GM23338 (cell line): Measurements from ENCODE around the gene POU3F3. TPM values are rescaled to one million over a fixed set of nuclear protein-coding genes. Genes with fewer than 3 reads are reported as not detected.

Experiments
- ATAC-seq: fragments of 200-7000 bp; cut with Tn5 transposase; 3 replicates; pipeline ENCODE4 v1.9.1; 2020
- DNase-seq: peaks from one replicate; pipeline ENCODE4 v3.0.0-alpha.2; 2015; ENCODE audit warnings: low spot score
- H2AFZ ChIP-seq: fragments of 200-600 bp; sonication (generic); 2 replicates; pipeline ENCODE4 v1.8.0; 2016; ENCODE audit warnings: antibody characterized with exemption, mild to moderate bottlenecking, moderate library complexity
- H3F3A ChIP-seq: fragments of 200-600 bp; sonication (generic); replicated peaks from 2 replicates; pipeline ENCODE4 v1.8.0; 2017; ENCODE audit warnings: antibody characterized with exemption, mixed run types, low read depth
- H3K27ac ChIP-seq: fragments of 200-600 bp; sonication (generic); 2 replicates; pipeline ENCODE4 v1.6.1; 2016; ENCODE audit warnings: low read depth
- H3K27me3 ChIP-seq: fragments of 200-600 bp; sonication (generic); 2 replicates; pipeline ENCODE4 v1.8.0; 2016; ENCODE audit warnings: mild to moderate bottlenecking, mixed run types, moderate library complexity; ENCODE audit not compliant: insufficient read depth
- H3K36me3 ChIP-seq: fragments of 200-600 bp; sonication (generic); 2 replicates; pipeline ENCODE4 v1.8.0; 2016; ENCODE audit warnings: mild to moderate bottlenecking; ENCODE audit not compliant: insufficient read depth
- H3K4me1 ChIP-seq: fragments of 200-600 bp; sonication (generic); 2 replicates; pipeline ENCODE4 v1.8.0; 2016; ENCODE audit warnings: mild to moderate bottlenecking, moderate library complexity; ENCODE audit not compliant: insufficient read depth
- H3K4me2 ChIP-seq: fragments of 200-600 bp; sonication (generic); 2 replicates; pipeline ENCODE4 v1.7.1; 2017; ENCODE audit warnings: mixed run types
- H3K4me3 ChIP-seq: fragments of 200-600 bp; sonication (generic); 2 replicates; pipeline ENCODE4 v1.6.1; 2016; ENCODE audit warnings: mixed run types
- H3K79me2 ChIP-seq: fragments of 200-600 bp; sonication (generic); replicated peaks from 2 replicates; pipeline ENCODE4 v1.8.0; 2017; ENCODE audit warnings: mild to moderate bottlenecking; ENCODE audit not compliant: insufficient read depth
- H3K9me2 ChIP-seq: fragments of 200-600 bp; sonication (generic); 2 replicates; pipeline ENCODE4 v1.8.0; 2017; ENCODE audit not compliant: insufficient read depth
- H4K20me1 ChIP-seq: fragments of 200-600 bp; sonication (generic); replicated peaks from 2 replicates; pipeline ENCODE4 v1.8.0; 2017; ENCODE audit warnings: mild to moderate bottlenecking; ENCODE audit not compliant: insufficient read depth
- H3K27ac Mint-ChIP-seq: 2 replicates; pipeline ENCODE4 v1.8.0; 2020; ENCODE audit warnings: inconsistent platforms, mild to moderate bottlenecking, moderate library complexity, mixed read lengths
- H3K27me3 Mint-ChIP-seq: 3 replicates; pipeline ENCODE4 v1.8.0; 2022; ENCODE audit warnings: low read depth, mild to moderate bottlenecking, moderate library complexity, mixed read lengths, inconsistent platforms; ENCODE audit not compliant: insufficient read depth, poor library complexity
- H3K36me3 Mint-ChIP-seq: 3 replicates; pipeline ENCODE4 v1.8.0; 2021; ENCODE audit warnings: low read depth, mild to moderate bottlenecking, inconsistent platforms, moderate library complexity, mixed read lengths
- H3K4me1 Mint-ChIP-seq: 3 replicates; pipeline ENCODE4 v1.8.0; 2020; ENCODE audit warnings: mild to moderate bottlenecking, inconsistent platforms, mixed read lengths
- H3K4me3 Mint-ChIP-seq: 3 replicates; pipeline ENCODE4 v1.8.0; 2021; ENCODE audit warnings: moderate library complexity, mild to moderate bottlenecking, inconsistent platforms, mixed read lengths
- H3K9me3 Mint-ChIP-seq: 3 replicates; pipeline ENCODE4 v1.8.0; 2020; ENCODE audit warnings: moderate library complexity, mild to moderate bottlenecking, inconsistent platforms, mixed read lengths
- CREB1 ChIP-seq: fragments of 250-450 bp; sonication (Bioruptor Pico); IDR thresholded peaks from 2 replicates; pipeline ENCODE4 v1.5.0; 2020; ENCODE audit warnings: low read depth, mild to moderate bottlenecking, moderate library complexity
- ETS1 ChIP-seq: IDR thresholded peaks from 2 replicates; pipeline ENCODE4 v1.6.1; 2016; ENCODE audit warnings: antibody characterized with exemption
- EZH2phosphoT487 ChIP-seq: fragments of 200-600 bp; sonication (generic); IDR thresholded peaks from one replicate; pipeline ENCODE4 v1.8.1; 2018; ENCODE audit warnings: antibody characterized with exemption; ENCODE audit not compliant: unreplicated experiment
- polyA plus RNA-seq: library from polyadenylated mRNA; unstranded; fragments of >200 nt; fragmentation: Nextera tagmentation; extraction: Ambion mirVana; gene quantifications from 2 replicates; pipeline ENCODE4 v1.2.1, GENCODE V29; 2016
- total RNA-seq: library from RNA; depleted of rRNA; stranded (reverse); fragments of >200 nt; shearing (Covaris generic); gene quantifications from 2 replicates; pipeline ENCODE4 v1.2.3, GENCODE V29; 2014
- TF ChIP-seq, protein P1 (sequence below): IDR thresholded peaks from one replicate; pipeline ENCODE4 v1.6.1; 2018; ENCODE audit warnings: antibody characterized with exemption; ENCODE audit not compliant: unreplicated experiment

Gene POU3F3
- total and polyA plus RNA-seq, 2 experiments from 2014 or later = 0.06 to 0.24 TPM

GRCh38 chr2:104875262-104875661, 21.3 kb downstream of the POU3F3 start:
- Mint-ChIP-seq H3K4me1 (peaks cover 23% of the 10 kb centered on the region; the same call in 2 of the 3 replicates), H3K27ac (no peak overlapping the region), H3K27me3 (peaks cover 57% of the 10 kb centered on the region), H3K4me3 (no peak overlapping the region), H3K36me3 (no peaks in the 10 kb centered on the region), H3K9me3 (no peaks in the 10 kb centered on the region)
- Histone ChIP-seq H3K27me3 (peaks cover 65% of the 10 kb centered on the region), H3K79me2 (no peaks in the 10 kb centered on the region), H4K20me1 (no peaks in the 10 kb centered on the region; the same call in 1 of the 2 replicates), H3K4me3 (no peak overlapping the region), H3K4me1 (peaks cover 20% of the 10 kb centered on the region), H3K9me2 (no peaks in the 10 kb centered on the region), H3K36me3 (no peaks in the 10 kb centered on the region), H2AFZ (no peak overlapping the region), H3K4me2 (no peak overlapping the region), H3F3A (peaks cover 14% of the 10 kb centered on the region), H3K27ac (no peak overlapping the region)
- DNase-seq = no peak
- TF ChIP-seq ETS1 (no peak), EZH2phosphoT487 (no peak)
- TF ChIP-seq, protein P1, sequence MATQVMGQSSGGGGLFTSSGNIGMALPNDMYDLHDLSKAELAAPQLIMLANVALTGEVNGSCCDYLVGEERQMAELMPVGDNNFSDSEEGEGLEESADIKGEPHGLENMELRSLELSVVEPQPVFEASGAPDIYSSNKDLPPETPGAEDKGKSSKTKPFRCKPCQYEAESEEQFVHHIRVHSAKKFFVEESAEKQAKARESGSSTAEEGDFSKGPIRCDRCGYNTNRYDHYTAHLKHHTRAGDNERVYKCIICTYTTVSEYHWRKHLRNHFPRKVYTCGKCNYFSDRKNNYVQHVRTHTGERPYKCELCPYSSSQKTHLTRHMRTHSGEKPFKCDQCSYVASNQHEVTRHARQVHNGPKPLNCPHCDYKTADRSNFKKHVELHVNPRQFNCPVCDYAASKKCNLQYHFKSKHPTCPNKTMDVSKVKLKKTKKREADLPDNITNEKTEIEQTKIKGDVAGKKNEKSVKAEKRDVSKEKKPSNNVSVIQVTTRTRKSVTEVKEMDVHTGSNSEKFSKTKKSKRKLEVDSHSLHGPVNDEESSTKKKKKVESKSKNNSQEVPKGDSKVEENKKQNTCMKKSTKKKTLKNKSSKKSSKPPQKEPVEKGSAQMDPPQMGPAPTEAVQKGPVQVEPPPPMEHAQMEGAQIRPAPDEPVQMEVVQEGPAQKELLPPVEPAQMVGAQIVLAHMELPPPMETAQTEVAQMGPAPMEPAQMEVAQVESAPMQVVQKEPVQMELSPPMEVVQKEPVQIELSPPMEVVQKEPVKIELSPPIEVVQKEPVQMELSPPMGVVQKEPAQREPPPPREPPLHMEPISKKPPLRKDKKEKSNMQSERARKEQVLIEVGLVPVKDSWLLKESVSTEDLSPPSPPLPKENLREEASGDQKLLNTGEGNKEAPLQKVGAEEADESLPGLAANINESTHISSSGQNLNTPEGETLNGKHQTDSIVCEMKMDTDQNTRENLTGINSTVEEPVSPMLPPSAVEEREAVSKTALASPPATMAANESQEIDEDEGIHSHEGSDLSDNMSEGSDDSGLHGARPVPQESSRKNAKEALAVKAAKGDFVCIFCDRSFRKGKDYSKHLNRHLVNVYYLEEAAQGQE = no peak
- ATAC-seq = no peak

DNA sequence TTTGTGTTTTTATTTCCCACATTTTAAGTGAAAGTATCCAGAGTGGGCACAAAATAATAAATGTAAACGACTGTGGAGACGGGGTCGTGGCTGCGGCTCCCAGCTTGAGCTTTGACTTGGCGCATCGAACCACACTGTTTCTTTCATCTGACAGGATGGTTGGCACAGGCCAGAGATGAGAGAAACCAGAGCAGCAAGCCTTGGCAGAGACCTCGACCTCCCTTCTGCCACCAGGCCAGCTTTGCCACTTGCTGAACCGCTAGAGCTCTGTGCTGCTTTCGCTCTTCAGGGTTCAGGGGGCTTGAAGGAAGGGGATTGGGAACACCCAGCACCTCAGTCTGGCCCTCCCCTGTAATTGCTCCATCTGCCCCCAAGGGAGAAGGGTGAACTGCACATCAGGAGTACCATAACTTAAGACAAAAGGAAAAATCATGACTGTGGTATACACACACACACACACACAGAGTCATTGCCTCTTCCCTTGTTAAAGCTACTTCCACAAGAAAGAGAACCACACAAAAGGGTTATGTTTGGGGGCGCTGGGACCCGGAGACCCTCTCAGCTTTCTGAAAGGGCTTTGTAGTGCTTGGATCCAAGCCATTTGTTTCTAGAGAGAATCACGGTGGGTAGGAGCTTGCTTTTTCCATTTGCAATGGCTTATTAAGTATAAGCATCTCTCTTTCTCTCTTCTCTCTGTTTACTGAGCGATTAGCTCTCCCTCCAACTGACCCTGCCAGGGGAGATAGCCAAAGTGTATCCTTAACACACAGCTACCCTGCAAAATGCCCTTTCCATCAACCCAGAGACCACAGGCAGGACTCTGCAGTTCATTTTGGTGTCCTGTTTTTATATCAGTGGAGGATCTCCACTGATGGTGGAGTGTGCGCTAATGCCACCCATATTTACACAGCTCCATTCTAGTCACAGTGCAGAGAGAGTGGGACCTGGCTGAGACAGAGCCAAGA, 23.0 kb downstream of the POU3F3 start:
- ATAC-seq (no peak), DNase-seq (no peak)
- no peak overlapping the region for H3K27ac Mint-ChIP-seq
- H3K27ac ChIP-seq = no peak overlapping the region
- H3K27me3 ChIP-seq = peaks cover 48% of the 10 kb centered on the region
- H3K4me1 ChIP-seq = peaks cover 6% of the 10 kb centered on the region; the same call in 1 of the 2 replicates
- H3K9me2 ChIP-seq = no peaks in the 10 kb centered on the region
- H3K4me3 ChIP-seq = no peak overlapping the region
- no peak overlapping the region for H3K4me2 ChIP-seq
- no peaks in the 10 kb centered on the region for H3K9me3 Mint-ChIP-seq
- H3K27me3 Mint-ChIP-seq = peaks cover 40% of the 10 kb centered on the region
- H3K4me1 Mint-ChIP-seq = peaks cover 11% of the 10 kb centered on the region; the same call in 2 of the 3 replicates
- H2AFZ ChIP-seq = no peak overlapping the region
- H3K79me2 ChIP-seq = no peaks in the 10 kb centered on the region
- no peaks in the 10 kb centered on the region for H3K36me3 ChIP-seq
- no peaks in the 10 kb centered on the region for H4K20me1 ChIP-seq
- H3F3A ChIP-seq = peaks cover 4% of the 10 kb centered on the region; the same call in 1 of the 2 replicates
- no peak overlapping the region for H3K4me3 Mint-ChIP-seq
- H3K36me3 Mint-ChIP-seq = no peaks in the 10 kb centered on the region
- TF ChIP-seq CREB1 (CRISPR knock-in tag) = no peak
- TF ChIP-seq, protein P1 = no peak
